HG03565 (cell line): ENCODE data around the gene CFAP141.
"Not testable (repeated sequence)": the region's sequence is repeated elsewhere in the genome, so short reads cannot be mapped to it uniquely, and the experiment has no call there.

Source experiments
- ATAC-seq: cut with Tn5 transposase; IDR thresholded peaks from one replicate; pipeline ENCODE4 v1.9.1; 2021; ENCODE audit warnings: mild to moderate bottlenecking, moderate library complexity; ENCODE audit not compliant: unreplicated experiment

Gene CFAP141

DNA sequence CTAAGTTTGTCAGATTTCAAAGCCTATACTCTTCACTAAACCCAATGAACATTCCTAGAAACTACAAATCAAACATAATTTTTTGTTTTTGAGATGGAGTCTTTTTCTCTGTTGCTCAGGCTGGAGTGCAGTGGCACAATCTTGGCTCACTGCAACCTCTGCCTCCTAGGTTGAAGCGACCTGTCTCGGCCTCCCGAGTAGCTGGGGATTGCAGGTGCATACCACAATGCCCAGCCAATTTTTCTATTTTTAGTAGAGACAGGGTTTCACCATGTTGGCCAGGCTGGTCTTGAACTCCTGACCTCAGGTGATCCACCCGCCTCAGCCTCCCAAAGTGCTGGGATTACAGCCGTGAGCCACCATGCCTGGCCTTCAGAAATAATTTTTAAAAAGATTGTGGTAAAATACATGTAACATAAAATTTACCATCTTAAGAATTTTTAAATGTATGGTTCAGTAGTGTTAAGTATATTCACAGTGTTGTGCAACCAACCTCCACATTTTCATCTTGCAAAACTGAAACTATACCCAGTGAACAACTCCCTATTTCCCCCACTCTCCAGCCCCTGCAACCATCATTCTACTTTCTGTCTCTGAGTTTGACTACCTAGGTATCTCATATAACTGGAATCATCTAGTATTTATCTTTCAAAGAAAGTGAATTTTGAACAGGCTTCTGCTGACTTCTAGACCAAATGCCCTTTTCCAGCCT lies 2.7 kb upstream of the CFAP141 start:
- no peak for ATAC-seq

DNA sequence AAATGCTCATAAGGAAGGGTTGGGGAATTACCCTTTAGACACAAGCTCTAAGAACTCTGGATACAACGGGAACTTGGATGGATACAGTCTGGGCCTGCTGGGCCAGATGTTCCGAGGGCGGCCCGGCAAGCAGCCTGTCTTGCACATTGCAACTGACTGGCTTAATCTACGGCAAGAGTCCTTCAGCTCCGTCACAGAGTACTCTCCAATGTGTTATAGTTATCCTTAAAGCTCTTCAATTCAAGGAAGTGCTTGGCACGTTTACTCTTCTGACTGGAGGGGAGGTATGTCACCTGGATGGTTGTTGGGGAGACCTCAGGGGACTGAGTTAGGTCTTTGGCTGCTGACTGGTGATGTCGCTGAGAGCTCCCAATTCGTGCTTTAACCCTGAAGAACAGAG lies 1.1 kb upstream of the CFAP141 start:
- no peak for ATAC-seq

DNA sequence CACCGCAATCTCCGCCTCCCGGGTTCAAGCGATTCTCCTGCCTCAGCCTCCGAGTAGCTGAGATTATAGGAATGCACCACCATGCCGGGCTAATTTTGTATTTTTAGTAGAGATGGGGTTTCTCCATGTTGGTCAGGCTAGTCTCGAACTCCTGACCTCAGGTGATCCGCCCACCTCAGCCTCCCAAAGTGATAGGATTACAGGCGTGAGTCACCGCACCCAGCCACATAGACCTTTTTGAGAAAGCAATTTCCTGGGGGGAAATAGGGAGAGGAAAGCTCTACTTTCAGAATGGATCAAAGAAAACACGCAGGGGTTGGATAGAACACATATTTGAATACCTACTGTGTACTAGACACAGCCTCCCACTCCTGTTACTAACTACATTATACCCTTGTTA lies 355 bp downstream of the CFAP141 start:
- not testable (repeated sequence) for ATAC-seq

DNA sequence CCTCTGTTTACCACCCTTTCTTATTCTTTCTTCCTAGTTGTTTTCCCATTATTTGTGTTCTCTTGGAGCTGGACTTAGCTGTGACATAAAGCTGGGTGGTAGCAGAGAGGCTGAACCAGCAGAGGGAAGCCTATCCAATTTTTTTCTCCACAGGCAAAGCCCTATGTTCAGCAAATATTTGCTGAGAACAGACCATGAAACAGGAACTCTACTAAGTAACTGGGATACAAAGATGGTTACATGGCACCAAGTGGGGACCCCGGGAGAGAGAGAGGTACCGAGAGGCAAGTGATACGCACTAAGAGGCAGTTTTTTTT lies 6.6 kb downstream of the CFAP141 start:
- no peak for ATAC-seq

DNA sequence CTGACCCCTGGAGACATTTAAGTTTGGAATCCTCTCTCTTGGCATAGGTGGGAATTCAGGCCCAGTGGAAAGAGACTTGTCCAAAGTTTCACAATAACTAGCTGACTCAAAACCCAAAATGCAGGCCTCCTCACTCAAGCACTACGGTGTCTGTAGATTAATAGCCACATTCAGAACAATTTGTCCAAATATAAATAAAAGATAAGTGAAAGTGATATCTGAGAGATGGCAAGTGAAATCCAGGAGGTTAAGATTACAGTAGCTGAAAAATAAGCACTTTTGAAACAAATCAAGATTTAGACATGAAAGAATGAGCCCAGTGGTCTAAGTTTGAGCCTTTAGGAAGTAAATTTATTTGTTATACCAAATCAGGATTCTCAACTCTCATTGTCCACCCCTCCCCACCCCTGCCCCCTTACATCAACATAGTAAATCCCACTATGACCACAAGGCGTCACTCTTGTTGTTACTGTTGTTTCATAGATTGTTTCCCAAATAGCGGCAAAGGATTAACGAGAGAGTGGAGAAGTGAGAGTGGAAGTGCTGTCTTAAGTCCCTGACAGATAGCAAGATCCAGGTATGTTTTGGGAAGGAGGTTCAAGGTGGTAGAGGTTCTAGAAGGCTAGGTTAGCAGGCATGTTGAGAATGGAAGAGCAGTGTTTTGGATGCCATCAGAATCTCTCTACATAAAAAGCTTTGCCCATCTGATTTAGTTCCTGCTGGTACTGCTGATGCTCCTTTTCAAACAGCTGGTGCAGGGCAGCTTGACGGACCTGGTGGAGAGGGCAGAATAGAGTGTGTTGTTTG lies 7.2 kb downstream of the CFAP141 start:
- ATAC-seq: no peak

DNA sequence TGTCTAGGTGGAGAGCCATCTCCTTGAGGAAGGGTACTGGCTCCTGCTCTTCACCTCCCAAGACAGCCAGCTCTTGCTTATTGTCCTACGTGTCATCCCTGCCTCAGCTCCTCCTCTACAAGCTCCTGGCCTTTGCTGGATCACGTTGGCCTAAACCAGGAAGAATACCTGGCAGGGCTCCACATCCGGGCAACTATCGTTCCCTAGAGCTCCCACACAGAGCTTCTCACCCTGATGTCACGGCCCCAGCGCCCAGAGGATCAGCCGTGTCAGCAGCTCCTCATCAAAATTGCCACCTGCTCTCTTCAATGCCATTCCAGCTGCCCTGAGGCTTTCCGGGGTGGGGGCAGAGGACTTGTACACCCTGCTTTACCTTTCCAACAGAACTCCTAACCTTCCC lies 12.3 kb downstream of the CFAP141 start:
- no peak for ATAC-seq

DNA sequence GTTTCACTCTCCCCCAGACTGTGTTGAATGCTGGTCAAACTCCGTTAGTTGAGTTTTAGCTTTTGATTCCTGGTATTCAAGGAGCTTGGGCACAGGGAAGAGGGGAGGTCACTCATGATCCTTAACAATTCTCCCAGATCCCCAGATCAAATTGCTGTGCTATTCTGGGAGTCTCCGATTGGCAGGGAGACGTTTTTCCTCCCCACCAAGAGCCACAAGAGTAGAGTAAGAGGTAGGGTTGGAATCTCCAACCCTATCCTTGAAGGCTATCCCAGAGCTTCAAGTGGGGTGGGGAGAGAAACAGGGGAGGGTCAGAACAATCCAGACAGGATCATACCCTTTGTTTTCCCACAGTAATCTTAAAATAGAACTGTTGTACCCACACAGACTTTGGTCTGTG lies 13.7 kb downstream of the CFAP141 start:
- ATAC-seq: no peak

DNA sequence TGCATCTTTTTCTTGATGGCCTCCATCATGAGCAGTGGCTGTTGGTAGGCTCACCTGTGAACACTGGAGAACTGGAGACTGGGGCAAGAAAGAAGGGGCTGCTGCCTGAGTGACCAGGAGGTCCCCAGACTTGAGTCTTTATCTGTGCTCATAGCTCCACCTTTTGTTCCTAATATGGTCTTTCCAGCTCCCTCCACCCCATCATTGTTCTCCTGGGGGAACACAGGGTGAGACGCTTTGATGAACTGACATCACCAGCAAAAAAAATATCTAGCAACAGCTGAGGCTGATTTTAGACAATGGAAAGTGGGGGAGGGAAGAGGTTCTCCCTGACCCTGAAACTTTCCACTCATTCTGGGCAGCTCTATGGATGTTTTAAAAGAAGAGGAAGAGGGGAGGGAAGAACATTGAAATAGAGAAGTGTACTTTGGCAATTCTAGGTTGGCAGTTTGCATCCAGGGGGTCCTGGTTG lies 14.1 kb downstream of the CFAP141 start, which contains the start of gene TPM3:
TPM3 (minus strand) TSS at position 111 of the 472 bp plus-strand sequence; CDS start at position 29, 82 bp downstream.
- no peak for ATAC-seq

DNA sequence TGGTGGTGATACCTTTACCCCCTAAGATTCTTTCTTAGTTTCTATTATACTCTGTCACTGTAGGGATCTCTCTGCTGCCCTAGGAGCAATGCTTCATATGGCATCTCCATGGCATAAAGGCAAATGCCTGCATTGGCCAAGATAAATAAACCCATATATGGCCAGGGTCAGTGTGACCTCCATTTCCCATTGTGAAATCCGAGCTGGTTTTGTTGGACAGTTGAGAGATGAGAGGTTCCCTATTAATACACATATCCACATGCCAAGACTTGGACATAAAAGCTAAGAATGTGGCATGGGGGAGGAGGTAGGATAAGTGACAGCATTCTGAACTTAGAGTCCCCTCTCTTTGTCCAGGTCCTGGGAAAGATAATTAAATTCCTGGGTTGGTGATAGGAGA lies 15.6 kb downstream of the CFAP141 start:
- no peak for ATAC-seq

DNA sequence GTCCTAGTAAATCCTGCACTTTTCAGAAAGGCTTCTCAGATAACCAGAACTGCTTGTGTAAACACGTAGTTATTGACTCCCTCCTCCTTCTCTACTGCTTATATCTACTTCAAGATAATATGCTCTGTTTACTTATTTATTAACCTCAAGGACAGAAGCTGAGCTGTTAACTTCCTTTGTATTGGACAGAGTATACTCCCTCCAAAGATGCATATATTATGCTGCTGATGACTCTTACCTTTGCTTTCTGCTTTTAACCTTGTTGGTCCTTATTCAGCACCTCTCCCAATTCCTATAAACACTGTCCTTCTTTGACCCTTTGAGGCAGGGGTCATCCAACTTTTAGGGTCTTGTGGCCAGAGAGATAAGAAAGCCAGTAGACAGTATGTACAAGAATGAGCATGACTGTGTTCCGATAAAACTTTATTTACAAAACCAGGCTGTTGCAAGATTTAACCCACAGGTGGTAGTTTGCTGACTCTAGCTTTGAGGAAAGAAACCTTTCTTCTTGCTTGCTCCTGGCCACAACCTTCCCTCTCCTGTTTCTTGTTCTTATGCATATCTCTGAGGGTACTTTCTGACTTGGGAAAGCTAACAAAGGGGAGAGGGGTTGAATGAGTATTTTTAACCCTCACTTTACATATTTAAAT lies 19.2 kb downstream of the CFAP141 start:
- no peak for ATAC-seq

DNA sequence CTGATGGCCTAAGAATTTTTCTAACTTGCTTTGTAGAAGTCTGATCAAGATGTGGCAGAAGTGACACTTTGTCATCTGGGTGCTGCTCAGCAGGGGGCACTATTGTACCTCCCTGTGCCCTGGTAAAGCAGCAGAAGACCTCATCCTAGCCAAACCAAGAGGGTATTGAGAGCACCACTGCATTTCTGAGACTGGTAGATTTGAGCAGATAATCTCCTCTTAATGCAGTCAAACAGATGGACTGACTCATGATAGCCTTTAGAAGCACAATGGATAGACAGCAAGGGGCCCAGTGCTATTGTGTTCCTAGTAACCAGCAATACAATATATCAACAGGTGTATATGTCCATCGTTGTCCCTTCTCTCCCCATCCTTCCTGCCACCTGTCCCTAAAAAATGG lies 20.0 kb downstream of the CFAP141 start:
- ATAC-seq: no peak

DNA sequence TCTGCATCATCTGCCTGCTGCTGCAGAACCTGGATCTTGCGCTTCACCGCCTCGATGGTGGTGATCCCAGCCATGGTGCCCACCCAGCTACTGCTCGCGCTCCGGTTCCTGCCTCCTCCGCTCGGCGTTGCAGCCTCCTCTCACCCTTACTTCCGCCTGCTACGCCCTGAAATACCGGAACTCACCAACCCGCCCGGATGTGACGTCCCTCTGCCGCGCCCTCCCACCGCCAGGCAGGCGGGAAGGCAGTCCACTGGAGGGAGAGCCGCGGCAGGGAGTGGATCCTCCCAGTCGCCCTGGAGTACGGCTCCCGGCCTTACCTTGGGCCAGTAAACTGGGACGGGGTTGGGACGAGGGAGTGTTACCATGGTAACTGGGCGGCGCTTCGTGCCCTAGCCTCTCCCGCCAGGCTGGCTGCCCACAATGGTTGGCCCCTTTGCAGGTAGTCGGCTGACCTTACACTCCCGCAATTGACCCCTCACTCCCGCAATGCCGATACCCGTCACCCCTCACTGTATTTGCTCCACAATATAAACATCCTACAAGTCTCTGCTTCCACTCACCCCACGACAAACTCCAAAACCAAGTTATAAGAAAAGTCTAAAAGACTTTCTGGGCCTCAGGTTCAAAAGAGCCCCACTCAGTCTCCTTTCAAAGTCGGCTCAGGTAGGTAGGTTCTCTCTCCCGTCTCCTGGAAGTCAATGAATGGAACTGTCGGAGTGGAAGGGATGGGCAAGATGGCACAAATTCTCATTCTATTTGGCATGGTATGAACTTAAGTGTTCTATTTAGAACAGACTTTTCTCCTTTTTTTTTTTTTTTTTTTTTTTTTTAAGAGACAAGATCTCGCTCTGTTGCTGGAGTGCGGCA lies 22.9 kb downstream of the CFAP141 start:
- peak; percentile 54 for ATAC-seq

DNA sequence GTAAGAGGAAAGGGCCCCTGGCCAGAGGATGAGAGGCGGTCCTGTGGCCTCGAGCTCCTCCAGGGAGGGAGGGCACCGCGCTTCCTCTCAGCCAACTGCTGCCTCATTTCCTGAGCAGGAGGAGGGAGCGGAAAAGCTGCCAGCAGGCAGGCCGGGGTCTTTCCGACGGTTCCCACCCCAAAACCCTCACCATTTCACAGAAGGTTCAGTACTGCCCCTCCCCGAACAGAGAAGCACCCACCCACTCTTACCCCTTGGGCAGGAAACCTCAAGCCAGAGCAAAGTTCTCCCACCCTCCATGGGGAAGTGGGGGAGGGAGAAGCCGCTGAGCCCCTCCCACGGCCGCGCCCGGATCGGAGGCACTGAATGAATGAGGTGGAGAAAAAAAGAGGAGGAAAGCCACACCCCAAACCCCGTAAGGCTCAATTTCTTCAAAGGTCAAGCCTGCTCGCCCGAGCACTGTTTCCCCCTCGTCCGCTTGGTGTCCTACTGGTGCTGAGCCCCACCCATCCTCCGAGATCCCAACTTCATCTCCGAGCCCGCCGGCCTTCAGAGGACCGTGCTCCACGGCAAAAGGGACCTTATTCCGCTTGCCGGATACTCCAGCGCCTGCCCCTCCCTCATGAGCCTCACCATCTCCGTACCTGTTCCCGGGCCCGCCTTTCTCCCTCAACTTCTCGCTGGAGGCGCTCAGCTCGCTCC lies 23.6 kb downstream of the CFAP141 start:
- peak; percentile 37 for ATAC-seq

DNA sequence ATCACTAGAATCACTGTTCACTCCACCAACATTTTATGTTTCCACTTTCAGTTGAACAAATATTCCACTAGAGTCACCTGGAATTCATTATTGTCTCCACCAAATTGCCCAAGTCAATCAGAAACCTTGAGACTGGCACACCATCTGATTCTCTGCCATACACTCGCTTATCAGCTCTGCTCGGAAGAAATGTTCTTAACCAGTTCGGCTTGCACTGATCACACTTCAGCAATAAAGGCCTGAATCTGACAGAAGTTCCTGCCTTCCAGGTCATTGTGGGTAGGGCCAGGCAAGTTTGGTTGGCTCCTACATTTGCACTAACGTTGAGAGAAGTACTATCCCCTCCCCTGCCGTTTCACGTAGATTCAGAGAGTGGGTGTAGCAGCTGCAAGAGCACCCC lies 24.2 kb downstream of the CFAP141 start:
- ATAC-seq: no peak

DNA sequence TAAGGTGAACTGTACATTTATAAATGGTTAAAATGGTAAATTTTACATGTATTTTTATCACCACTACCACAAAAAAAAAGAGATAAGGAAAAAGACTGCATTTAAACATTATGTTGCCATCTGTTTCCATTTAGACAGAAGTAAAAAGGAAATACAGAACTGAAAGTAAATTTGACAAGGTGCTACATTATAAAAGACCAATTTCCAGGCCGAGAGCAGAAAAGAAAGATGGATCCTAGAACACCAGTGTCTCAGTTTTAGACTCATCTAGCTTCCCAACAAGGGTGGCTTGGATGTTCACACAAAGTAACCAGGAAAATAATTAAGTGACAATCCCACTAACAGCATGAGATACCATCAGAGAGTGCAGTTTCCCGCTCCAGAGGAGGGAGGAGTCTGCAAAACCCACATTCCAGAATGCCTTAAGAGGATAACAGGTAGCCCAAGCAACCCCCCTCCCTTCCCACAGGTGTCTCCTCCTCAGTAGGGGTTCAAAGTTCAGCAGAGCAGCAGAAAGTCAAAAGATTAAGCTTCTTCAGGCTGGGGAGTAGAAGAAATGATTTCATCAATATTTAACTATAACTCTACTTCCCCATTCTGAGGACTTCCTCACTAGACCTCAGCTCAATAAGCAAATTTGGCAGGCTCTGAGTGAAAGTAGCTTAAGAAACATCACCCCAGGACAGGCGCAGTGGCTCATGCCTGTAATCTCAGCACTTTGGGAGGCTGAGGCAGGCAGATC lies 26.0 kb downstream of the CFAP141 start:
- ATAC-seq: no peak

DNA sequence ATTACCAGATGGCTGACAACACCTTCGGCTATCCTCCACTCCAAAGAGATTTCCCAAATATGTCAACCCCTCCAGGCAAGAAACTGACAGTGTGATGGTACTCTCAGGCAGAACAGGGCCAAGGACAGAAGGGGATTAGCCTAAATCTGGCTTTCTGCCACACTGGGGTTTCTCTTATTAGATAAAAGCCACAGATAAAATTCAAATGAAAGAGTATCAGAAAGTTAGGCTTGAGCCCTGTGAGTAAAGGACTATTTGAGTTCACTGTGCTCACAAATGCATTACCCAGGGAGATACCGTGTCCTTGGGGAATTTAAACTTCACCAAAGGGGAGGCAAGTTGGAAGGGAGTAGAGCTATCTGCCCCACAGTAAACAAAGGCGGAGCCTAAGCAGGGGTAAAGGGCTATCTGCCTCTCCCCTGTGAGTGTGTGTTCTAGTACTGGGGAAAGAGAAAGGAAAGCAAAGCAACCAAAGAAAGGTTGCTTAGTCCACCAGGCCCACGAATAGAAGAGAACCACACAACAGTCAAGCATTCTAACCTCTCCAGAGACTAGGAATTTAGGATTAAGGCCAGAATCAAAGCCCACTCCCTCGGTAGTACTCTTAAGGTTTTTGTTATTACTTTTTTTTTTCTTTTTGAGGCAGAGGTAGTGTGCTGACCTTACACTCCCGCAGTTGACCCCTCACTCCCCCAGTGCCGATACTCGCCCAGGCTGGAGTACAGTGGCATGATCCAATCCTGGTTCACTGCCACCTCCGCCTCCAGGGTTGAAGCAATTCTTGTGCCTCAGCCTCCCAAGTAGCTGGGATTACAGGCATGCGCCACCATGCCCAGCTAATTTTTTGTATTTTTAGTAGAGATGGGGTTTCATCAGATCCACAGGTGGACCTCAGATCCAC lies 27.0 kb downstream of the CFAP141 start:
- no peak for ATAC-seq

DNA sequence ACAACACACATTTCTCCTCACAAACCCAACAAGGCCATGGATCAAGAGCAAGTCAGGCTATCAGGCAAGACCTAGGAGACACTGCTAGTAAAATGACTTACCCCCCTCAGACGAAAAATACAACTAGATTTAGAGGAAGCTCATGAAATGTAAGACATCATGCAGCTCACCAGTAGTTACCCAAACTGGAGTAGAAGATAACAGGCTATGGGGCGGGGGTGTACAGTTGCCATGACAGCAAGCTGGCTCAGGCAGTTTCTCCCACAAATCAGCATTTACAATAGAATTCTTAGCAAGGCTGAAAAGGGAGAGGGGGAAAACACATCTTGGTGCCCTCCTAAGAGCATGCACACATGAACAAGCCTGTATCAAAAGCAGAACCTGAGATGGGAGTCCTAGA lies 28.1 kb downstream of the CFAP141 start:
- no peak for ATAC-seq

DNA sequence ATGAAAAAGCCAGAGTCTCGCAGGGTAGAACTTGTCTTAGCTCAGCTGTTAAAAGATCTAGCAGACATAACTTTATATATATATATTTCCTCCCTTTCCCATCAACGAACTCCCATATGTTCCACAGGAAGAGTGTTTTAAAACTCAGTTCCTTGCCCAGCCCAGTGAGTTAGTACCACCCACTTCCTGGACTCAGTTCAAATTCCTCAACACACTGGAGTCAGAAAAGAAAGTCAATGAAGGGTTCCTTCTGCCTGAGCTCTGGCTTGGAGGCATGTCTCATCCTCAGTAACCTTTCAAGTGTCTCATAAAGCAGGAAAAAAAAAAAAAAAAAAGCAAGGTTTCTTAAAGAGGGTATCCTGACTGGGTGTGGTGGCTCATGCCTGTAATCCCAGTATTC lies 29.8 kb downstream of the CFAP141 start:
- no peak for ATAC-seq

DNA sequence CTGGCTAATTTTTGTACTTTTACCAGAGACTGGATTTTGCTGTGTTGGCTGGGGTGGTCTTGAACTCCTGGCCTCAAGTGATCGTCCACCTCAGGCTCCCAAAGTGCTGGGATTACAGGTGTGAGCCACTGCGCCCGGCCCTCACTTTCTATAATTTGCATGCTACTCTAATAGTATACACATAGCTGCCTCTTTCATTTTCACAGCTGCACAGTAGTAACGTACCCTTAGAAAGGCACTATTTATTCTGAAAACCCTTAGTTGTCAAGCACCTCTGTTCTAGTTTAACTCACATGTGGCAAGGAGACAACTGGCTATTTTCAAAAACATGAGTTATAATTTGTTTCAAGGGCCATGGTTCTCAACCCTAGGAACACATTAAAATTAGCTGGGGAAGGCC lies 31.5 kb downstream of the CFAP141 start:
- ATAC-seq: no peak
